Mucosa of gallbladder (tissue), 1 donor: ENCODE measurements around the gene NF1. TPM values are rescaled to one million over a fixed set of nuclear protein-coding genes. Genes with fewer than 3 reads are reported as not detected.
"Not testable (repeated sequence)": the region's sequence is repeated elsewhere in the genome, so short reads cannot be mapped to it uniquely, and the experiment has no call there.

Experiments used
- DNase-seq: peaks from one replicate; pipeline ENCODE4 v3.0.0-alpha.2; 2020; ENCODE audit warnings: low spot score
- total RNA-seq: library from RNA; stranded (reverse); gene quantifications from one replicate; pipeline ENCODE4 v1.2.1, GENCODE V29; 2021
- donor health status: DM: no; HTN: no; CAD: no.

NF1 gene
- total RNA-seq, 1 donor from 2014 or later: 50.8 TPM

GRCh38 chr17:31132977-31133376 is 38.2 kb downstream of the NF1 start:
- DNase-seq: no peak

DNA sequence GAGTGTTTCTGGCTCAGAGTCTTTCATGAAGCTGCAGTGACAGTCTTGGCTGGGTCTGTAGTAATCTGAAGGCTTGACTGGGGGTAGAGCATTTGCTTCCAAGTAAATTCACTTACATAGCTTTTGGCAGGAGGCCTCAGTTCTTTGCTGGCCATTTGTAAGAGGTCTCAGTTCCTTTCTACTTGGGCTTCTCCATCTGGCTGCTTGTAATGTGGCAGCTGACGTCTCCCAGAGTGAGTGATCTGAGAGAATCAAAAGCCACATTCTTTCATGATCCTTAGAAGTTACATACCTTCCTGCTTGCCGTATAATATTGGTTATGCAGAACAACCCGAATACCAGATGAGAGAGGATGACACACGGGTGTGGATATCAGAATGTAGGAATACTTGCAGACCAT is 39.8 kb downstream of the NF1 start:
- DNase-seq: no peak

DNA sequence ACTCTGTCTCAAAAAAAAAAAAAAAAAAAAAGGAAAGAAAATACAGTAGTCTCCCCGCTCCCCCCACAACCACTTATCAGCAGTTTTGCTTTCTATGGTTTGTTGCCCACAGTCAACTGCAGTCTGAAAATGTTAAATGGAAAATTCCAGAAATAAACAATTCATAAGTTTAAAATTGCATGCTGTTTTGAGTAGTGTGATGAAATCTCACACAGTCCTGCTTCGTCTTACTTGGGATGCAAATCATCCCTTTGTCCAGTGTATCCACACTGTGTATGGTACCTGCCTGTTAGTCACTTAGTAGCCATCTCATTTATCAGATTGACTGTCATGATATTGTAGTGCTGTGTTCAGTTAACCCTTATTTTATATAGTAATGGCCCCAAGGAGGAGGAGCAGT is 41.5 kb downstream of the NF1 start:
- no peak for DNase-seq

- DNase-seq: no peak
These were observed 45.3 kb downstream of the NF1 start for GRCh38 chr17:31140111-31140510.

- no peak for DNase-seq
These were observed 49.7 kb downstream of the NF1 start for GRCh38 chr17:31144428-31144827.

GRCh38 chr17:31144836-31145235 is 50.1 kb downstream of the NF1 start:
- no peak for DNase-seq

DNA sequence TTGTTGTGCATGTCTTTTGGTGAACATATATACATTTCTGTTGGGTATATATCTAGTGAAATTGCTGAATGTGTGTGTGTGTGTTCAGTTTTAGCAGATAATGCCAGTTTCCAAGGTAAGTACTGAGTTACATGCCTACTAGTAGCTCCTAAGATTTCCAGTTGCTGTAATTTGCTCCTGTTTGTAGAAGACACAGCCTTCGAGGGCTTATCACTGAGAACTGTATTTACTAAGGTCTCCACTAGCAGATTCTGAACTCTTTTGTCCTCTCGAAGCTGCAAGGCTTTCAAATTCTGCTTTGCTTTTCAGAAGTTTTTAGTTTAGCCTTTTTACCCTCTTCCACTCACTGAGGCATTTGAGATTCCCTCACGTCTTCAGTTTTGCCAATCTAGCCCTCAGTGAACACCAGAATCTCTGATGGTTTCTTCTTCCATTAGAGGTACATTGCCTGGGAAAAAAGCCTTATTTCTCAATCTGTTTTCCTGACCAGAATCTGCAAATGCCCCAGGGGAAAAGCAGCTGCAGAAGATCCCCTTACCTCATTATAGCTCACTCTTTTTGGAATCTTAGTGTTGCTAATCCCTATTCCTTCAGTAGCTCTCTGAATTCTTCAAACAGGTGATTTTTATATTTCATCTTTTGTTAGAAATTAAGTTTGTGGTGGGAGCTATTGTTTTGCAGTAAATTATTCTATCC is 52.9 kb downstream of the NF1 start:
- DNase-seq: no peak

- DNase-seq: no peak
These were observed 53.4 kb downstream of the NF1 start for GRCh38 chr17:31148205-31148604.

- DNase-seq: no peak
These were observed 57.5 kb downstream of the NF1 start for GRCh38 chr17:31152271-31152670.

DNA sequence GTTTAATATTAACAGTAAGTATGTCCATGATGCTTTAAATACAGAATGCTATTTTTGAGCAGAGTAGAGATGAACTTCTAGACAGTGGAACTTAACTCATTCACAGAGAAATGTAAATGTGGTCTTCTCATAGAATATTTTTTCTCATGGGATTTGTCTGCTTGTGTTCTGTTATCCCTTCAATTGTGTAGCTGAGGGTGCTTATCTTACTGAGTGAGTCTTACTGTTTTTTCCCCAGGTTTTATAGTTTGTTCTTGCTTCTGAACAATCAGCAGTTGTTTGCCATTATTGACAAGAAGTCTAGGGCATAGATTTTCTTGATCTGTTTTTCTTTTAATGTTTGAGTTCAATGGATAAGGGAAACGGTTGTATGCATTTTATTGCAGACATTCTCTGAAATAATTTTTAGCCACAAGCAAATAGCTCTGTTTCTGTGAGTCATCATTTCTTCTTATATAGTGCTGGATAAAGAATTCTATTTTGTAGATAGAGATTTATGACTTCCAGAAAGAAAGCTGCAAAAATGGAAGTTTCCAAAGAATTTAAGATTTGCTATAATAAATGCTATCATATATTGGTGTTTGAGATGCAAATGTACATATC is 60.5 kb downstream of the NF1 start:
- no peak for DNase-seq

DNA sequence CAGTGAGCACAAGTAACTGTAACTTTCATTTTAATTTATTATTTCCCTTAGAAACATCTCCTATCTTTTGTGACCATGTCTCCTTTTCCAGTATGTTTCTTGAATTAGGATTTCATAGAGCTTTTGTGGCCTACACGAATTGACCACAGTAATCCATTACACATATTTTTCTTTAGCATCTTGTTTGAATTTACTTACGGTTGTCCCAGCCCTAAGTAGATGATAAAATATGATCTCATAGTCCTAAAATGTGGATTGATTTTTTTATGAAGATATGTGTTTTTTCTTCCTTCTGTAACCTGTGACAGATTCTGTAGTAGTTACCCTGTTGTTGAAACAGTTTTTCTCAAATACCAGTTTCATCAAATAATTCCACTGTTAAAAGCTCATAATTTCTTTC is 61.5 kb downstream of the NF1 start:
- no peak for DNase-seq

DNA sequence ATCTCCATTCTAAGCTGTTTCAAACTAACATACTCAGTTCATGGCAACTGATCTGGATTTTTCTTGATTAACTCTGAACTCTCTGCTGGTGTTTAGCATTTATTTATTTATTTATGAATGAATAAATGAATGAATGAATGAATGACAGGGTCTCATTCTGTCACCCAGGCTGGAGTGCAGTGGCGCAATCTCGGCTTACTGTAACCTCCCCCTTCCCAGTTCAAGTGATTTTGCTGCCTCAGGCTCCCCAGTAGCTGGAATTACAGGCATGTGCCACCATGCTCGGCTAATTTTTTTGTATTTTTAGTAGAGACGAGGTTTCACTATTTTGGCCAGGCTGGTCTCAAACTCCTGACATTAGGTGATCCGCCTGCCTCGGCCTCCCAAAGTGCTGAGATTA is 62.1 kb downstream of the NF1 start:
- DNase-seq: not testable (repeated sequence)

GRCh38 chr17:31158746-31159377 is 64.1 kb downstream of the NF1 start:
- DNase-seq: no peak

DNA sequence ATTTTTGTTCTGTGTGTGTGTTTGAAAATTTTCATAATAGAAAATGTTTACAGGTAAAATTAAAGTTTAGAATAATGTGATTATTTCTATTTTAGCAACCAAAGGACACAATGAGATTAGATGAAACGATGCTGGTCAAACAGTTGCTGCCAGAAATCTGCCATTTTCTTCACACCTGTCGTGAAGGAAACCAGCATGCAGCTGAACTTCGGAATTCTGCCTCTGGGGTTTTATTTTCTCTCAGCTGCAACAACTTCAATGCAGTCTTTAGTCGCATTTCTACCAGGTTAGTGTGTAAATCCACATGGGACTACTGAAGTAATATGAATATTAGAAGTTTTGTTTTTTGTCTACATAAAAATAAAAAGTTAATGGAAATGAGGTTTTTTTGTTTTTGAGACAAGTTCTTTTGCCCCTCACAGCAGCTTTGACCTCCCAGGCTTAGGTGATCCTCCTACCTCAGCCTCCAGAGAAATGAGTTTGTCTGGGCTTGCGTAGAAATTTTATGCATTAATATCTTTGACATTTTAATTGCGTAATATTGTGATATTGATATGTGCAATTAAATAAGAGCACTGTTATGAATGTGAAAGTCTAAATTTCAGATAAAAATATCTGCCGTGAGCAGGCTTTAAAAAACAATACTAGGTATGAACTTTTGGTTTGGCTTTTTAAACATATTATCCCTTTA is 68.5 kb downstream of the NF1 start:
- no peak for DNase-seq

DNA sequence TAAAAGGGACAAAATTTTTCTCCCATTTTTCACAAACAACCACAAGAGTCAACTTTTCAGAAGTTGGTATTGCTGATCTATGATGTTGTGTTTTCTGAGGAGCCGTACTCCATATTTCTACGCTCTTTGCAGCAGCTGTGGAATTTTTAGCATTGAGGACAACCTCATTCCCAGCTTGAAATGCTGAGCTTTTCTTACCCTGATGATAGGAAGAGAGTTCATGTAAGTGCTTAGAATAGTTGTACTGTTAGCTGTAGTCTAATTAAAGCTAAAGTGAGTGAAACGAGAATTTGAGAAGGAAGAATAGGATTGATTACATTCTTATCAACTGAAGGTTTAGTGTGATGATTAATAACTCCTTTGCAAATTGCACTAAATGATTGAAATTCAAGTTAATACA is 72.3 kb downstream of the NF1 start:
- no peak for DNase-seq

GRCh38 chr17:31171701-31172100 is 76.9 kb downstream of the NF1 start:
- no peak for DNase-seq

DNA sequence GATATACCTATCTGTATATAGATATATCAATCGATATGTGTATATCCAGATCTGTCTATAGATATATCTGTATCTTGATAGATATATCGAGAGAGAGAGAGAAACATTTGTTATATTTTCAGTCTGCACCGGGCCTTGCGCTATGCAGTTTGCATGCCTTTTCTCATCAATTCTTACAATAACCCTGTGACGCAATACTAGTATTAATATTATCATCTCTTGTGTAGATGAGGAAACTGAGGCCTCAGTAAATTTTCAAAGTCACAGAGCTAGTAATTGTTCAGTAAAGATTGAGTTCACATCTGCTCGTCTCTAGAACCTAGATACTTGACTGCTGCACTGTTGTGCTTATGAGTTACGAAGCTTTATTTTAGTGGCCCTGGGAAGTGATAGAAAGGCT is 77.6 kb downstream of the NF1 start:
- no peak for DNase-seq

GRCh38 chr17:31174215-31174614 is 79.4 kb downstream of the NF1 start:
- DNase-seq: no peak

DNA sequence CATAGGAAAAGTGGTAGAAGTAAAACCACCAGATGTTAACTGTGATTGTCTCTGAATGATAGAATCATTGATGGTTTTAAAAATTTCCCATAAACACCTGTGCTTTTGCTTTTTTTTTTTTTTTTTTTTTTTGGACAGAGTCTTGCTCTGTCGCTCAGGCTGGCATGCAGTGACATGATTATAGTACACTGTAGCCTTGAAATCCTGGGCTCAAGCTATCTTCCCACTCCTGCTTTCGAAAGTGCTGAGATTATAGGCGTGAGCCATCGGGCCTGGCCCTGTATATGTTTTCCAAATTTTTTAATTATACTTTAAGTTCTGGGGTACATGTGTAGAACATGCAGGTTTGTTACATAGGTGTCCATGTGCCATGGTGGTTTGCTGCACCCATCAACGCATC is 80.5 kb downstream of the NF1 start:
- no peak for DNase-seq

DNA sequence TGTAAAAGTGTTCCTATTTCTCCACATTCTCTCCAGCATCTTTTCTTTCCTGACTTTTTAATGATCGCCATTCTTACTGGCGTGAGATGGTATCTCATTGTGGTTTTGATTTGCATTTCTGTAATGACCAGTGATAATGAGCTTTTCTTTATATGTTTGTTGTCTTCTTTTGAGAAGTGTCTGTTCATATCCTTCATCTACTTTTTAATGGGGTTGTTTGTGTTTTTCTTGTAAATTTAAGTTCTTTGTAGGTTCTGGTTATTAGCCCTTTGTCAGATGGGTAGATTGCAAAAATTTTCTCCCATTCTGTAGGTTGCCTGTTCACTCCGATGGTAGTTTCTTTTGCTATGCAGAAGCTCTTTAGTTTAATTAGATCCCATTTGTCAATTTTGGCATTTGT is 81.4 kb downstream of the NF1 start:
- not testable (repeated sequence) for DNase-seq

DNA sequence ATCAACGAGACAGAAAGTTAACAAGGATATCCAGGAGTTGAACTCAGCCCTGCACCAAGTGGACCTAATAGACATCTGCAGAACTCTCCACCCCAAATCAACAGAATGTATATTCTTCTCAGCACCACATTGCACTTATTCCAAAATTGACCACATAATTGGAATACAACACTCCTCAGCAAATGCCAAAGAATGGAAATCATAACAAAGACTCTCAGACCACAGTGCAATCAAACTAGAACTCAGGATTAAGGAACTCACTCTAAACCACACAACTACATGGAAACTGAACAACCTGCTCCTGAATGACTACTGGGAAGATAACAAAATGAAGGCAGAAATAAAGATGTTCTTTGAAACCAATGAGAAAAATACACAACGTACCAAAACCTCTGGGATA is 84.2 kb downstream of the NF1 start:
- not testable (repeated sequence) for DNase-seq

DNA sequence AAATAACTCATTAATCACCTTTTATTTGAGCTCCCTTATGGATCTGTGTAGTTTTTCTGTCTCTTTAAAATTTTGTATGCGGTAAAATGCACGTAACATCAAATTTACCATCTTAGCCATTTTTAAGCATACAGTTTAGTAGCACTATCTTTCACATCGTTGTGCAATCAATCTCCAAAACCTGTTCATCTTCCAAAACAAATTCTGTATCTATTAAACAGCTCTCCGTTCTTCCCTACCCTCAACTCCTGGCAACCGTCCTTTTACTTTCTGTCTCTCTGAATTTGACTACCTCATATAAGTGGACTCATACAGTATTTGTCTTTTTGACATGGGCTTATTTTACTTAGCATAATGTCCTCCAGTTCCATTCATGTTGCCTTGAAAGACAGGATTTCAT is 100.5 kb downstream of the NF1 start:
- DNase-seq: no peak

DNA sequence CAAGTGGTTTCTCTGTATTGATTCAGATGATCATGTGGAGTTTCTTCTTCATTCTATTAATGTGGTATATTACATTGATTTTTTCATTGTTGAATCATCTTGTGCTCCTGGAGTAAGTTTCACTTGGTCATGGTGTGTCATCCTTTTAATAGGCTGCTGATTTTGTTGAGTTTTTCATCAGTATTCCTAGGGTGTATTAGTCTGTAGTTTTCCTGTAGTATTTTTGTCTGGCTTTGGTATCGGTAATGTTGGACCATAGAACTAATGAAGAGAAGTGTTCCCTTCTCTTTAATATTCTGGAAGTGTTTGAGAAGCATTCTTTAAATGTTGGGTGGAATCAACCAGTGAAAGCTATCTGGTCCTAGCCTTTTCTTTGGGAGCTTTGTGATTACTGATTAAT is 103.2 kb downstream of the NF1 start:
- no peak for DNase-seq
